Stimulated activated CD8-positive, alpha-beta memory T cell treated with anti-CD3 and anti-CD28 coated beads, Interleukin-4, amount 100 ng/mL, for 1 hour (primary cell): Measurements from ENCODE around the gene BEX5.
"Not testable (repeated sequence)": the region's sequence is repeated elsewhere in the genome, so short reads cannot be mapped to it uniquely, and the experiment has no call there.

Source experiments
- DNase-seq, 2 donors: peaks; one replicate each; pipeline ENCODE4 v3.0.0-alpha.2; 2020; ENCODE audit warnings: low read depth in 2 of 2, low spot score in 1 of 2

BEX5 gene

DNA sequence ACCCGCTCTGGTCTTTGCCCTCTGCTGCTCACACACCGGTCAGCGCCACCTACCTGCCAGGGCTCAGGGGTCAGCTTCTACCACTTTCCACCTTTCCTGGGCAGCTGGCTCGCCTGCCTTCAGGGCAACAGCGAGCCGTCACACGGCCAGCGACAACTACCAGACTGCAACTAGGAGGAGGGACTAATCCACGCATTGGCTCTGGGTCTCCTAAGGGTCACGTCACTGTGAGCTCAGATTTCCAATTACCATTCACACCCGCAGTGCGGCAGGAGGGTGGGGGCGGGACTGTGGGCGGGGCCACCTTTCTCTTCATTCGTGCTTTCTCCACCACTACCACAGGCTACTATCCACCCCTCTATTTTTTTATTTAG, at the start of gene BEX5:
Gene BEX5 (minus strand): TSS at position 172 of the 374 bp plus-strand sequence. CDS start 1,712 bp downstream, outside the sequence.
- peak in 1 of 2 donors; percentile 6 for DNase-seq

DNA sequence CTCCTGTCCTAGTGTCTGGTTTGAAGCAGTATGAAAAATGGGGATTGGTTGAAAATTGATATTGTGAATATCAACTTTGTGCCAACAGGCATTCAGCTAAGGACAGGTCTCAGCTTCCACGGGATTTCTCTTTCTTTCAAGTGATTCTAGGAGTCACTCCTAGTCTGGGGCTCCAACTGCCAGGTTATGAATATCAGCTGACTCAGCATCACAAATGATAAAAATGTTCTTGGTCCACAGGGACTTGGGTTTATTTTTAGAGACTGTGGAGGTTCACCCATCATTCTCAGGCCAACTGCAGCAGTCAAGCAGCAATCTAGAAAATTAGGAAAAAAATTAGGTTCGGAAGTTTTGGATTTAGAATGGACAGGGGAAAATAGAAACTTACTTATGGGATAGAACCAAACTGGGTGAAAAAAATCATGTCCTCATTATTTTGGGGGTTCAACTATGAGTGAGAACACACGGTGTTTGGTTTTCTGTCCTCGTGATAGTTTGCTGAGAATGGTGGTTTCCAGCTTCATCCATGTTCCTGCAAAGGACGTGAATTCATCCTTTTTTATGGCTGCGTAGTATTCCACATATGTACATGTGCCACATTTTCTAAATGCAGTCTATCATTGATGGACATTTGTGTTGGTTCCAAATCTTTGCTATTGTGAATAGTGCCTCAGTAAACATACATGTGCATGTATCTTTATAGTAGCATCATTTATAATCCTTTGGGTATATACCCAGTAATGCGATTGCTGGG, 30.4 kb upstream of the BEX5 start:
- DNase-seq = no peak

DNA sequence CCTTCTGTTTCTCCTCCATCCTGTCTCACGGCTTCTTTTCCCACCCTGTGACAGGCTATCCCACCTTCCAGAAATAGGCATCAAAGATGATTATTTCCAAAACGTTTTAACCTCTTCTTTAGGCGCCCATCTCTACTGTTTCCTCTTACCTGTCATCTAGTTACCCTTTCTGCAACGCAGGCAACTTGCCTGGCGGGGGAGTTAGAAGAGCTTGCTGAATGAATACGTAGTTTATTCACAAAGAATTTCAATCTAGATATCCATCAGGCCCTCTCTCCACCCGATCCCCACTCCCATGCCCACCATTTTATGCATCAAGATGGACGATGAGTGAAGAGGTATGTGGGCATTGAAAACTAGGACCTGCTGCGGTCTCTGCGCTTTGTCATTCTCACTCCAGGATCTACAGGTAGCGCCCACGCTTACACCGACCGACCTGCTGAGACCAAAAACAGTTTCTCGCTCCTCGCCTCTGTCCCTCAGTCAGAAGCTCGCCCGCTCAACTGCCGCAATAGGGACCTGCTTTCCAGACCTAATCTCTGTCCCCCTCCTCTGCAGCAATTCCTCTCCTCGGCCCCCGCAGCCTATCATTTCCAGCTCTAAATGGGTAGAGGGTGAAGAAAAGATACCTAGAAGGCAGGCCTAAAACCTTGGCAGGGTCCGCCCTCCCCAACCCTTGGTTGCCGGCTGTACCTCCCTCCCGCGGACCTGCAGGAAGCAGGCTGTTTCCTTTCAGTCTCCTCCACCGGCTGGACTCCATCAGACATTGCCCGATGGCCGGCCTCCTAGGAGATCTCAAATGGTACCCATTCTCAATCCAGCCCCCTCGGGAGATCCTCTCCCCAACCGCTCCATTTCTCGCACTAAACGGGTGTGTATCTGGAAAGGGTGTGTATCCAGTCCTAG, 624 bp downstream of the BEX5 start:
- DNase-seq = no peak

DNA sequence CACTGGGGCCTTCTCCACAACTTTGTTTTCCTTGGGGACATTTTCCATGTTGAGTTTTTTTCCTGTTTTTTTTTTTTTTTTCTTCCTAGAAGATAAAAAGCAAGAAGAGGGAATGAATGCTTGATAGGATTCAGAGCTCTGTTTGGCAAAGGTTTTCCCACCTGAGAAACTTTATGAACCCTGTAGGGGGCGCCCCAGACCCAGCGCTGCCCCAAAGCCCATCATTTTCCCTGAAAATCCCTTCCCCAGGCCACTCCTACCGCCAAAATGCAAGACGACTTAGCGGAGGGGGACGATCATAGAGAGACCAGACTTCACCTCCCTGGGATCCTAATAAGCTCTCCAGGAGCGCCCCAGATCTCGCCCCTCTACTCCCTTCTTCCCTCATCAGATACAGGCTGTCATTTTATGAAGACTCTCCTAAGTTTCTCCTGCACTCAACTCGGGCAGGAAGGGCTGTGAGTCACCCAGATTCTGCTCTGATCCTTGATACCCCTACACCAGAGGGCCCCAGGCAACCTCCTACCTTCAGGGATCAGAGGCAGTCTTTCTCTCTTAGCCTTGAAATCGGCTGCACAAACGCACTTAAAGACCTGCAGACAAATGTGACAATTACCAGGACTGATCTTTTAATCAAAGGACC, 1.4 kb downstream of the BEX5 start:
- DNase-seq = no peak

DNA sequence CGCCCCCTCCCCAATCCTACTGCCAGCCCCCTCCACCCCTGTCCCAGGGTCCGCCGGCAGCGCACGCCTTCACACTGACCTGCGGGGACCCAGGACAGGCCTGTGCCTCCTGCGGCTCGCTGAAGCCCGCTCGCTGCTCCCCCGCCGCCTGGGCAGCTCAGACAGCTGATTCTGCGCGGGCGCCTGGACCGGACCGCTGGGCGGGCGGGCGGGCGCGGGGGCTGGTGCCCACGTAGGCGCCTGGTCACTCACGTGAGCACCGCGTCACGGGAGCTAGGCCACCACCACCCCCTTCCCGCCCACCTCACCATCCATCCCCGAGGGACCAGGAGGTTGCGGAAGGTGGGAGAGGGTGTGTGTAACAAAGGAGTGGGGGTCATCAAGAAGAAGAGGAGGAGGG, 13.5 kb downstream of the BEX5 start, which contains the start of gene TCEAL6:
Gene TCEAL6 (minus strand): TSS at position 208 of the 400 bp plus-strand sequence.
- DNase-seq = not testable (repeated sequence)

DNA sequence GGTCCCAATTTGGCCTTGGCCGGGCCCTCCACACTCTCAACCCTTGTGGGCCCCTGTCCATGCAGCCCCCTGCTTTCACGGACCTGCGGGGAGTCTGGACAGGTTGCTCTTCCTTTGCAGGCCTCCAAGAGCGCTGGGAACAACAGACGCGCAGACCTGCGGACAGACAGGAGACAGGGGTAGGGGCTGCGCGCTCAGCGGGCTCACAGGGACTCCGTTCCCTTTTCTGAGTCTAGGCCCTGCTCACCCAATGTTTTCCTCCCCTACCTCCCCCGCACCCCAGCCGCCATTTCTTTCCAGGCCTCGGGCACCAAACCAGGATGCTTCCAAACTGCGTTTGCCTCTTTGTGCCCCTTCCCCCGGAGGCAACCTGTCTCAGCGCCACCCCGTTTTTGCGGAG, 14.1 kb downstream of the BEX5 start:
- DNase-seq = not testable (repeated sequence)

DNA sequence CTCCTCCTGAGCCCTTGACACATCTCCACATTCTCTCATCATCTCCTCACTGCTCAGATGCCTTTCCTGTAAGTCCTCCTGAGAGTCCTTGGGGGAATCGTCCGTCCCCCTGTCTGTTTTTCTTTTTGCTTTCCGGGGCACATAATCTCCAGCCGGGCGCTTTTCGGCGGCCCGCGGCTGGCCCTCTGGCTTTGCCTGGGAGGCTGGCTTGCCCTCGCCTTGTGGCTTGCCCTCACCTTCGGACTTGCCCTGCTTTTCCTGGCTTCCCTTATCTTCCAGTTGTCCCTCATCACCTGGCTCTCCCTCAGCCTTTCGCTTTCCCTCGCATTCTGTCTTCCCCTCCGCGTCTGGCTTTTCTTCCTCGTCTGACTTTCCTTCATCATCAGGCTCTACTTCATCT, 14.9 kb downstream of the BEX5 start:
- not testable (repeated sequence) for DNase-seq

DNA sequence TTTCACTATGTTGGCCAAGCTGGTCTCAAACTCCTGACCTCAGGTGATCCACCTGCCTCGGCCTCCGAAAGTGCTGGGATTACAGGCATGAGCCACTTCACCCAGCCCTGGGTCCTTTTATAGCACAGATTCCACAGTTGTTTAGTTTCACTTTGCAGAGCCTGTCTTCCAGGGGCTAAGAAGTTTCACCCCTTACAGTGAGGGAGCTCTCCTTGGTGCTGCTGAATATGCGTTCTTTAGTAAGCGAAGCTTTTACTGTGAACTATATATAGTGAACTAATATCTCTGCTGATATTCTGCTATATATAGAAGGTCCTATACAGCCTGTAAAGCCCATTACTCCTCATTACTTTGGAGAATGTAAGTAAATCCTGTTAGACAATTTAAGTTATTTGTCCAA, 17.7 kb downstream of the BEX5 start:
- no peak for DNase-seq

DNA sequence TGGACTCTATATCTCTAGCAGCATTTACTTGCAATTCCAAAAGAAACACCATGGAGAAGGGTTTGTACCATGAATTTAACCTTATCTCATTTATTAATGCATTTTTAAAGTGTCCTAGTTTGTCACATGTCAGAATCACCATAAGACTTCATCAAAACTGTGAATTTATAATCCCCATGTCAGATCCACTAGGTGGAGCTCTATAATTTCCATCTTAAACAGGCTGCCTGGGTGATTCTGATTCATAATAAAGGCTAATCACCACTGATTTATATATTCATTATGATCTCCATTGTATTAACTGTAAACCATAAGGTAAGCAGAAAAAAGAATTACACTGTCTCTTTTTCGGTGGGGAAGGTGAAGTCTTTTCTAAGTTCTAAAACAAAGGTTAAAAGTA, 26.3 kb downstream of the BEX5 start:
- no peak for DNase-seq

DNA sequence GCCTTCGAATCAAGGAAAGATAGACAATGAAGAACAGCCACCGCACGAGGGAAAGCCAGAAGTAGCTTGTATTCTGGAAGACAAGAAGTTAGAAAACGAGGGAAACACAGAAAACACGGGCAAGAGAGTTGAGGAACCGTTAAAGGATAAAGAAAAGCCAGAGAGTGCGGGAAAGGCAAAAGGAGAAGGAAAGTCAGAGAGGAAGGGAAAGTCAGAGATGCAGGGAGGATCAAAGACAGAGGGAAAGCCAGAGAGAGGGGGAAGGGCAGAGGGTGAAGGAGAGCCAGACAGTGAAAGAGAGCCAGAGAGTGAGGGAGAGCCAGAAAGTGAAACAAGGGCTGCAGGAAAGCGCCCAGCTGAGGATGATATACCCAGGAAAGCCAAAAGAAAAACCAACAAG, 28.9 kb downstream of the BEX5 start:
- DNase-seq = no peak

DNA sequence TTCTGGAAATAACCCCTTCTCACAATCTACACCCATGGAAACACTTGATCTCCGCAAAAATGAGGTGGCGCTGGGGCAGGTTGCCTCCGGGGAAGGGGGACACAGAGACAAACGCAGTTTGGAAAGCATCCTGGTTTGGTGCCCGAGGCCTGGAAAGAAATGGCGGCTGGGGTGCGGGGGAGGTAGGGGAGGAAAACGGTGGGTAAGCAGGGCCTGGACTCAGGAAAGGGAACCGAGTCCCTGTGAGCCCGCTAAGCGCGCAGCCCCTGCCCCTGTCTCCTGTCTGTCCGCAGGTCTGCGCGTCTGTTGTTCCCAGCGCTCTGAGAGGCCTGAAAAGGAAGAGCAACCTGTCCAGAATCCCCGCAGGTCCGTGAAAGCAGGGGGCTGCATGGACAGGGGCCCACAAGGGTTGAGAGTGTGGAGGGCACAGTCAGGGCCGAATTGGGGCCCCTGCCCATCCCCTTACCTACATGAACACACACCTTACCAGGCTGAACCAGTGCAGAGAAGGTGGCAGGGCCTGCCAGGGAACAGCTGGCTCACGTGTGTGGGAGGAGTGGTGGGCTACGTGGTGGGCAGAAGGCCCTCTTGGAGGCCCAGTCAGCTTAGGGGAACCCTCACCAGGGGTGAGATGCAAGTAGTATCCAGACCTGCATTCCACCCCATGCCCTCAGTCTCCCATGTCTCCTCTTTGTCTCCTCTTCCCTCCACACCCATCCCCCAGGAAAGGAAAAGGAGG, 29.5 kb downstream of the BEX5 start:
- not testable (repeated sequence) for DNase-seq

DNA sequence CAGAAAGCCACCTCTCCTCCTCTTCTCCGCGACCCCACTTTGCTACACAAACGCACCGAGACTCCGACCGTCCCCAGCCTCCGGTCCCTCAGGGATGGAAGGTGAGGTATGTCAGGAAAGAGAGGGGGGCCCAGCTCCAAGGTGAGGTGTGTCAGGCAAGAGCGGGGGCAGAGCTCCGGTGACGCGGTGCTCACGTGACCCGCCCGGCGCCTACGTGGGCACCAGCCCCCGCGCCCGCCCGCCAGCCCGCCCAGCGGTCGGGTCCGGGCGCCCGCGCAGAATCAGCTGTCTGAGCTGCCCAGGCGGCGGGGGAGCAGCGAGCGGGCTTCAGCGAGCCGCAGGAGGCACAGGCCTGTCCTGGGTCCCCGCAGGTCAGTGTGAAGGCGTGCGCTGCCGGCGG, 30.3 kb downstream of the BEX5 start, which contains the start of gene TCEAL2:
Gene TCEAL2 (plus strand): TSS at position 244 of the 400 bp plus-strand sequence. CDS start 1,152 bp downstream, outside the sequence.
- DNase-seq = not testable (repeated sequence)

DNA sequence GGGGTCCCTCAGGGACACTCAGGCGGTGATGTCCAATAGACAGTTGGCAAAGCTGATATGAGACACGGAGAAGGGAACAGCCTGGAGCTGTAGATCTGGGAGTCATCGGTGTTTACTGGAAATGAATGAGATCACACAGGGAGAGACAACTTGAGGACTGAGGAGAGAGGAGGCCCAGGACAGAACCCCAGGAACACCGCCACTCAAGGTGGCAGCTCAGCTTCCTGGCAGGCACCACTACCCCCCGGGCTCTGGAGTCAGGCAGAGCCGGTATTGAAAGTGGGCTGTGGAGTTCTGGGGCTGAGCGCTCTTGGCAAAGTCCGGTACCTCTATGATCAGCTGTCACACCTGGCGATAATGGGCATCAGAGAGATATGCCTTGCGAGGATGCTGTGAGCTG, 30.8 kb downstream of the BEX5 start:
- not testable (repeated sequence) for DNase-seq

DNA sequence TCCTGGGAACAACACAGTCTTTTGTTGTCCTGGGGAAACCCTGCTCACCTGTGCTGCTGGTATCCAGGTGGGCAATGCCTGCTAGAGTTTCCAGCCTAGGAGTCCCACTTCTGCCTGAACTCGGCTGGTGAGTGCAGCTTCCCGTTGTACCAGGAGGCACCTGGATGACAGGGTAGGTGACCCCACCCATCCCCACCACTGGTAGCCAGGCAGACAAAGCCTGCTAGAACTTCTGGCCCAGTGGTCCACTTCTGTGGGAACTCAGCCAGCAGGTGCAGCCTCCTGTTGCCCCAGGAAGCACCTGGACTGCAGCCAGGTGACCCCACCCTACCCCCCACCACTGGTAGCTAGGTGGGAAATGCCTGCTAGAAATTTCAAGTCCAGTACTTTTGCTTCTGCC, 40.0 kb downstream of the BEX5 start:
- DNase-seq = no peak

DNA sequence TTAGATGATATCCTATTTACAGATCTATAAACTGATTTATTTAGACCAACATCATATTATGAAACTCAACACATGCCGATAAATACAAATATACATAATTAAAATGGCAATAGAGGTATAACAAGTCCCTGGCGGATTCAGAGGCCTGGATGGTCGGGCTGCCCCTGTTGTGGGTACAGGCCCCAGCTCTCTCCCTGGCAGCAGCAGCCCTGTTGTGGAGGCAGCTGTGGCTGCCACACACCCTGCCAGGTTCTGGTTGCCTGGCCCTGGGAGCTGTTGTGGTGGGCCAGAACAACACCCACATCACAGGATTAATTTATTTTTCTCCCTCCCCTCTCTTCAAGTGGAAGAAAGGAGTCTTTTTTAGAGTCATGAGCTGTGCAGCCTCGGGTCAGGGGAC, 42.4 kb downstream of the BEX5 start:
- no peak for DNase-seq
